Gastrocnemius medialis (tissue), 4 donors: ENCODE measurements around the gene KLF16.

ENCODE experiments used
- CTCF ChIP-seq, 5 experiments: fragments of 450-650 bp in 3 of 5; fragments of 200-600 bp in 2 of 5; sonication (generic) in 2 of 5; IDR thresholded peaks in 4 of 5; conservative IDR thresholded peaks in 1 of 5; 1 replicate in 4 of 5; 2 replicates in 1 of 5; pipeline ENCODE4 v1.5.1; 2016 to 2019; ENCODE audit warnings: antibody characterized with exemption in 5 of 5, mild to moderate bottlenecking in 3 of 5, moderate library complexity in 3 of 5
- POLR2A ChIP-seq, 2 donors: fragments of 450-650 bp; IDR thresholded peaks; one replicate each; pipeline ENCODE4 v1.6.1; 2017; ENCODE audit warnings: antibody characterized with exemption in 2 of 2, mild to moderate bottlenecking in 2 of 2, moderate library complexity in 2 of 2

- no peak for TF ChIP-seq CTCF (IDR thresholded peaks at IDR 0.05 in 4 of 5, conservative IDR thresholded peaks at IDR 0.05 in 1 of 5)
- TF ChIP-seq POLR2A (IDR thresholded peaks at IDR 0.05) = no peak
Measured at GRCh38 chr19:1855828-1856255, 7.5 kb downstream of the KLF16 start.
